ENCODE data around the gene ADCYAP1R1. TPM values are rescaled to one million over a fixed set of nuclear protein-coding genes. Genes with fewer than 3 reads are reported as not detected.

ADCYAP1R1 gene
- total and polyA plus RNA-seq, 10 donors = 0.04 to 5.6 (median 0.50) TPM

GRCh38 chr7:31071645-31072029 lies 19.5 kb downstream of the ADCYAP1R1 start:
- no peaks in the 10 kb centered on the region for H3K4me1 ChIP-seq
- H3K36me3 ChIP-seq = no peaks in the 10 kb centered on the region
- no peaks in the 10 kb centered on the region for H3K9me3 ChIP-seq
- 53 to 82% (median 67%) methylated on average over 3 of the region's 3 CpGs for WGBS, 5 donors
- no peak for DNase-seq
- H3K27me3 ChIP-seq (replicated peaks in 1 of 7) = no peaks in the 10 kb centered on the region
- TF ChIP-seq CTCF (IDR thresholded peaks at IDR 0.05 in 8 of 11, conservative IDR thresholded peaks at IDR 0.05 in 3 of 11) (no peak), POLR2A (IDR thresholded peaks at IDR 0.05) (no peak), POLR2AphosphoS5 (IDR thresholded peaks at IDR 0.05) (no peak)
- intact Hi-C loops (cut with DNase I; ENCODE audit: low total_unique reads) = no loop called here
- no peak overlapping the region for H3K4me3 ChIP-seq
- no peak overlapping the region for H3K27ac ChIP-seq

GRCh38 chr7:31073326-31074119 lies 21.4 kb downstream of the ADCYAP1R1 start:
- Histone ChIP-seq H3K4me1 (no peaks in the 10 kb centered on the region), H3K36me3 (no peaks in the 10 kb centered on the region), H3K9me3 (no peaks in the 10 kb centered on the region), H3K27ac (no peak overlapping the region), H3K27me3 (replicated peaks in 1 of 7) (peaks cover 0 to 3% (median 0%) of the 10 kb centered on the region in 7 donors), H3K4me3 (no peak overlapping the region)
- DNase-seq = peak; percentile 58
- TF ChIP-seq CTCF (IDR thresholded peaks at IDR 0.05 in 8 of 11, conservative IDR thresholded peaks at IDR 0.05 in 3 of 11) = no peak
- no peak for TF ChIP-seq POLR2AphosphoS5 (IDR thresholded peaks at IDR 0.05)
- TF ChIP-seq POLR2A (IDR thresholded peaks at IDR 0.05) = no peak
- WGBS, 5 donors = 81 to 93% (median 87%) methylated on average over 4 to 5 of the region's 5 CpGs
- intact Hi-C loops (cut with DNase I; ENCODE audit: low total_unique reads) = no loop called here

GRCh38 chr7:31074120-31074383 lies 21.9 kb downstream of the ADCYAP1R1 start:
- TF ChIP-seq CTCF (IDR thresholded peaks at IDR 0.05 in 8 of 11, conservative IDR thresholded peaks at IDR 0.05 in 3 of 11) = no peak
- Histone ChIP-seq H3K36me3 (no peaks in the 10 kb centered on the region), H3K9me3 (no peaks in the 10 kb centered on the region), H3K4me3 (no peak overlapping the region), H3K4me1 (no peaks in the 10 kb centered on the region), H3K27me3 (replicated peaks in 1 of 7) (peaks cover 0 to 8% (median 0%) of the 10 kb centered on the region in 7 donors), H3K27ac (no peak overlapping the region)
- 35 to 85% (median 73%) methylated on average over 6 of the region's 6 CpGs for WGBS, 5 donors
- intact Hi-C loops (cut with DNase I; ENCODE audit: low total_unique reads) = no loop called here
- no peak for DNase-seq

GRCh38 chr7:31074403-31075085 lies 22.4 kb downstream of the ADCYAP1R1 start:
- no peak for TF ChIP-seq POLR2A (IDR thresholded peaks at IDR 0.05)
- peak in 1 of 3 donors; percentile 60 for TF ChIP-seq POLR2AphosphoS5 (IDR thresholded peaks at IDR 0.05)
- H3K36me3 ChIP-seq = no peaks in the 10 kb centered on the region
- WGBS, 5 donors = 74 to 93% (median 82%) methylated on average over 14 of the region's 14 CpGs

More at GRCh38 chr7:31074403-31075085, 22.4 kb downstream of the ADCYAP1R1 start:
- no peak overlapping the region for H3K27ac ChIP-seq
- H3K4me3 ChIP-seq = no peak overlapping the region
- H3K4me1 ChIP-seq = no peaks in the 10 kb centered on the region
- peak; percentile 73 for DNase-seq
- intact Hi-C loops (cut with DNase I; ENCODE audit: low total_unique reads) = no loop called here
- peaks cover 0 to 11% (median 0%) of the 10 kb centered on the region in 7 donors for H3K27me3 ChIP-seq (replicated peaks in 1 of 7)
- no peaks in the 10 kb centered on the region for H3K9me3 ChIP-seq
